A549 (cell line): ENCODE results near the gene KSR2.

Experiments
- ZFP36 ChIP-seq: fragments of 450-650 bp; IDR thresholded peaks from 2 replicates; pipeline ENCODE4 v1.6.1; 2014; ENCODE audit warnings: borderline replicate concordance; ENCODE audit not compliant: partially characterized antibody
- TF ChIP-seq, protein P1 (sequence below): fragments of >200 bp; sonication (Bioruptor Twin); formaldehyde crosslinking; IDR thresholded peaks from 3 replicates; pipeline ENCODE4 v1.5.1; 2016

DNA sequence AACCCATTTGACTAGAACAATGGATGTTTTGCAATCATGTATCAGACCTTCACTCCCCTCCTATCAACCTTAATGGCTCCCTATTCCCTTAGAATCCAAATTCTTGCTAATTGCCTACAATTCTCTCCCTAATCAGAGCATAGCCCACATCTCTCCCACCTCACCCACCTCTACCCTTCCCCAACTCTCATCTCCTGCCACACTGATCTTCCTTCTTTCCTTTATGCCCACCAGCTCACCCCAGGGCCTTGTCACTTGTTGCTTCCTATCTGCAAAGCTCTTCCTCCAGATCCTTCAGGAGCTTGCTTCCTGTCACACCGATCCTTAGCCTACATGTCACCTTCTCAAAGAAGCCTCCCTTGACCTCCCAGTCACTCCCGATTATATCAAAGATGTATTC is 177.8 kb downstream of the KSR2 start:
- TF ChIP-seq ZFP36 = no peak
- TF ChIP-seq, protein P1, sequence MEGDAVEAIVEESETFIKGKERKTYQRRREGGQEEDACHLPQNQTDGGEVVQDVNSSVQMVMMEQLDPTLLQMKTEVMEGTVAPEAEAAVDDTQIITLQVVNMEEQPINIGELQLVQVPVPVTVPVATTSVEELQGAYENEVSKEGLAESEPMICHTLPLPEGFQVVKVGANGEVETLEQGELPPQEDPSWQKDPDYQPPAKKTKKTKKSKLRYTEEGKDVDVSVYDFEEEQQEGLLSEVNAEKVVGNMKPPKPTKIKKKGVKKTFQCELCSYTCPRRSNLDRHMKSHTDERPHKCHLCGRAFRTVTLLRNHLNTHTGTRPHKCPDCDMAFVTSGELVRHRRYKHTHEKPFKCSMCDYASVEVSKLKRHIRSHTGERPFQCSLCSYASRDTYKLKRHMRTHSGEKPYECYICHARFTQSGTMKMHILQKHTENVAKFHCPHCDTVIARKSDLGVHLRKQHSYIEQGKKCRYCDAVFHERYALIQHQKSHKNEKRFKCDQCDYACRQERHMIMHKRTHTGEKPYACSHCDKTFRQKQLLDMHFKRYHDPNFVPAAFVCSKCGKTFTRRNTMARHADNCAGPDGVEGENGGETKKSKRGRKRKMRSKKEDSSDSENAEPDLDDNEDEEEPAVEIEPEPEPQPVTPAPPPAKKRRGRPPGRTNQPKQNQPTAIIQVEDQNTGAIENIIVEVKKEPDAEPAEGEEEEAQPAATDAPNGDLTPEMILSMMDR = no peak
